Measurements from ENCODE around the gene TRIP11.
"Not testable (repeated sequence)": the region's sequence is repeated elsewhere in the genome, so short reads cannot be mapped to it uniquely, and the experiment has no call there.

The TRIP11 gene

DNA sequence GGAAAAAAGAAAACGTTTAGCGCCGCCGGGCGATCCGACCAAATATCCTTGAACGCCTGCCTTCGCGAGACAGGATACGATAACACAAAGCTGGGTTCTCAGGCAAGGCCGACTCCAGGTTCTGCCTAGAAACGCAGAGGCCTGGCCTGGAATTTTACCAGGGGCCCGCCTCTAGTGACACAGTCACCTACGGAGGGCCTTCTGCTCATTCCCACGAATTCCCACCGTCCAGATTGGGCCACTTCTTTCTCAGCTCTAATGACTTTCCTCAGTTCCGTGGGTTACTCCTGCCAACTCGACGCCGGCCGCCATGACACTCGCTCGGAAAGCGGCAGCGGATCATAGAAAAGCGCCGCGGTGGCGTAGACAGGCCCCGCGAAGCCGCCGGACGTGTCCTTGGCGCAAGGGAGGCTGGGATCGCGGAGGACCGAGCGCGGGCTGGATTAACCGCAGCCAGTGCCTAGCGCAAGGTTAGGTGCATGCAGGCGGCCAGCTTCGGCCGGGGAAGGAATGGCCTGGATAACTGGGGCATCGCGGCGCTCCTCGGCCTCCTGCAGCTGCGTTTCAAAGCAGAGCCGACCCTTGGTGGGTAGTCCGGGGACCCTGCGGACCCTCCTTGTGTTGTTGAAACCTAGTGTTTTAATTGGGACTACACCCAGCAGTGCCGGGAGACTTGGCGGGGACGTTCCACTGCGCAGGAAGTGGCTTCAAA lies at the start of gene TRIP11:
Gene TRIP11, minus strand, starts transcription at position 341 of the 712 bp plus-strand sequence. CDS start 374 bp downstream, outside the sequence.
- DNase-seq (ENCODE audit: low read depth in 2 of 2) = peak; percentile 79 to 86

DNA sequence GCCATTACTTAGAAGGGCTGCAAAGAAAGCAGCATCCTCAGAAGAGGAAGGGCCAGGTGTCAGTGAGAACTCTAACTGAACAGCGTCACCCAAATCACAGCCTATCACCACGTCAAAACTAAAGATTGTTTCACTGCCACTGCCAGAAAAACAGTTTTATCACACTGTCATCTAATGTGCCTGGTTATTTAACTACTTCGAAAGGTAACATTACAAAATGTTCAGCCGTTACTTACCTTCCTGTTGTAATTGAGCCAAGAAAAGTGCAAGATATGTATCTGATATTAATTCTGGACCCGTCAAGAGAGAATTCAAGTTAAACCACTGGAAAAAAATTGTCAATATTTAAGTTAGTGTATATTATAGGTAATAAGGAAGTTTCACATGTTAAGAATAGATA lies 48.6 kb upstream of the TRIP11 start:
- DNase-seq (ENCODE audit: low read depth in 2 of 2) = no peak

DNA sequence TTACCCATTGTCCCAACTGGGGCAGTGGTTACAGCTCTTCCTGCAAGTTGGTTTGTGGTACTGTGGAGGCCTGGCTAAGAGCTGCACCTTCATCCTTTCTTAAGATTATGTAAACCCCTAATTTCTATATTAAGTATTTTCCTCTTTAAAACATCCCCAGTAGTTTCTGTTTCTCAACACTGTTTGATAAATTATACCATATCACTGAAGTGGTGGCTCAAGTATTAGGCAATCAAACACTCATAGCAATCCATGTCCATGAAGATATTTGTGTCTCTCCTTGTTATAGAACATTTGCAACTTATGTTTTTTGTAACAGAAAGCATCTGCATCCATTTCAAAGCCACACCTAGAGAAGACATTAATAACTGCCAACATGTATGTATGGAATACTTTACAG lies 34.7 kb upstream of the TRIP11 start:
- no peak for DNase-seq (ENCODE audit: low read depth in 2 of 2)

DNA sequence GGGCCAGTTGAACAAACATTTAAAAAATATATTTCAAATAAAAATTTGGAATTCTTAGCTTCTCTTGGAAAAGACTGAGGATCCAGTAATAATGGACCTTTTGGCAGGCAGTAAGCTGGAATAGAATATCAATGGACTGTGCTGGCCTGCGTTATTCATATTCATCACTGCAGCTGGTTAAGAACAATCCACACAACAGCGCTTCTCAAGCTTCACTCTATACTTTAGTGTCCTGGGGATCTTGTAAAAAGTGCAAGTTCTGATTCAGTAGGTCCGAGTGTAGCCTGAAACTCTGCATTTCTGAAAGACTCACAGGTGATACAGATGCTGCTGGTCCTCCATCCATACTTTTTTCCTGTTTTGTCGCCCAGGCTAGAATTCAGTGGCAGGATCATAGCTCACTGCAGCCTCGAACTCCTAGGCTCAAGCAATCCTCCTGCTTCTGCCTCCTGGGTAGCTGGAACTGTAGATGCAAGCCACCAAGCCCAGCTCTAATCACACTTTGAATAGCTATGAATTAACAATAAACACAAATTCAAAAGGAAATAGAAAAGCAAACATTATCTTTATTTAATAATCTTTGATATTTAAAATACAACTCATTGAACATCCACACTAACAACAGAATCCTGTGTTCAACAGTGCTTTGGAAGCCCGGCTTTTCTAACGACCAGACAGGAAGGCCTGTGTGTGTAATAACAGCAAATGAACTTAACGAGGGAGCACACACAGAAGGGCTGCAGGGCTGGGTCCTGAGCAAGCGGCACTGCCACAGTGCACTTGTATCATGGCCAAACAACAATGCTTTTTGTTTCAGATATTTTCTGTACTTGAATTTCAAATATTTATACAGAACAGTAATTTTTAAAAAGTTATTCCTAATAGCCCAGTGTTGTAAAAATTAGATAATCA lies 18.4 kb upstream of the TRIP11 start:
- DNase-seq (ENCODE audit: low read depth in 2 of 2) = no peak

DNA sequence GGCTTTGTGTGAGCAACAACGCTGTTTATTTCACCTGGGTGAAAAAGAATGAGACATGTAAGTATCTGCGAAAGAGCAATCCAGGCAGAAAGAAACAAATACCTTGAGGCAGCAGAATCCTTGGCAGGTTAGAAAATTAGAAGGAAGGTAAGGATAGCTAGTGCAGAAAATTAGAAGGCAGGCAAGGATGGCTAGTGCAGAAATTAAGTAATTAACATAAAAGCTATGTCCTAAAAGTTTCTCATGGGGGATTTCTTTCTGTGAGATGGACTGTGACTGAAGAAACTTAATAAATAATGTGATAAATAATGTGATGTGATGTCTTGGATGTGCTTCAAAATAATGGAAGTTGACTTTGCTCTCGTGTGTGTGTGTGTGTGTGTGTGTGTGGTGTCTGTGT lies 9.9 kb upstream of the TRIP11 start:
- DNase-seq (ENCODE audit: low read depth in 2 of 2) = no peak

- DNase-seq (ENCODE audit: low read depth in 2 of 2) = not testable (repeated sequence)
Observed at GRCh38 chr14:92049221-92049620, 9.4 kb upstream of the TRIP11 start.

DNA sequence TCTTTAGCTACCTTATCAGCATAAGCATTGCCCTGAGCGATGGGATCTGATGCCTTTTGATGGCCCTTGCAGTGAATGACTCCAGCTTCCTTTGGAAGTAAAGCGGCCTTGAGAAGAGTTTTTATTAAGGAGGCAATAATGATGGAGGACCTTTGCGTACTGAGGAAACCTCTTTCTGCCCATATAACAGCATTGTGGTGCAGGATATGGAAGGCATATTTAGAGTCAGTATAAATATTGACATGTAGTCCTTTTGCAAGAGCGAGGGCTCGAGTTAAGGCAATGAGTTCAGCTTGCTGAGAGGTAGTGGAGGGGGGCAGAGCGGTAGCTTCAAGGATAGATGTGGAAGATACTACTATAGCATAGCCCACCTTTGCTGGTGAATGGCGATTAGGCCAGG lies 6.0 kb upstream of the TRIP11 start:
- not testable (repeated sequence) for DNase-seq (ENCODE audit: low read depth in 2 of 2)

DNA sequence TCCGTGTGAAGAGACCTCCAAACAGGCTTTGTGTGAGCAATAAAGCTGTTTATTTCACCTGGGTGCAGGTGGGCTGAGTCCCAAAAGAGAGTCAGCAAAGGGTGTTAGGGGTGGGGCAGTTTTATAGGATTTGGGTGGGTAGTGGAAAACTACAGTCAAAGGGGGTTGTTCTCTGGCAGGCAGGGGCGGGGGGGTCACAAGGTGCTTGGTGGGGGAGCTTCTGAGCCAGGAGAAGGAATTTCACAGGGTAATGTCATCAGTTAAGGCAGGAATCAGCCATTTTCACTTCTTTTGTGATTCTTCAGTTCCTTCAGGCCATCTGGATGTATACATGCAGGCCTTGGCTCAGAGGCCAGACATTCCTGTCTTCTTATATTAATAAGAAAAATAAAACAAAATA lies 1.9 kb upstream of the TRIP11 start:
- not testable (repeated sequence) for DNase-seq (ENCODE audit: low read depth in 2 of 2)

- DNase-seq (ENCODE audit: low read depth in 2 of 2) = no peak
Observed at GRCh38 chr14:92041203-92041602, 1.3 kb upstream of the TRIP11 start.

- no peak for DNase-seq (ENCODE audit: low read depth in 2 of 2)
Observed at GRCh38 chr14:92040431-92041051, 682 bp upstream of the TRIP11 start.

DNA sequence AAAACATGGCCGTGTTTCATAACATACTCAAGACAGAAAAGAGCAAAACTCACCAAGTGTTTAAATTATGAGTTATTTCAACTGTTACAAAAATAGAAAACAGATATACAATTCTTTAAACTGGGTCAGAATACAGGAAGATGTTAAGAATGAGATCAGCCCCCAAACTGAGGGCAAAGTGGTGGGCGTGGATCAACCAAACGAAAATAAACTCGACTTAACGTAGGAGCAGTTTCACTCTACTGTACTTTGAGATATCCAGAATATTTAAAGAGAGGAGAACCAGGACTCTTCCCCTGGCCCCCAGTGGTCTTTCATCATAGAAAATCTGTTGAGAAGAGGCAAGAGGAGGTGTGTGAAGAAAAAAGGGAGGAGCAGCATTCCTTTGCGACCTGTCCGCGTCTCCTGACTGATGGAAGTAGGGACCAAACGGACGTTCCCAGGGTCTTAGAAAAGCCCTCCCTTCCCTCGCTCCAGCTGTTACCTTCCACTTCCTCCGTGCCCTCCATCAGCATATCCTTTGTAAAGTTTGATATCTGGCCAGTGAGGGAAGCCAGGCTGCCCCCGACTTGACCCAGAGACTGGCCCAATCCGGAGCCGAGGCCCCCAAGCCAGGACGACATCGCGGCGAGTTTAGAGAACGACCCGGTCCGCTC lies 668 bp downstream of the TRIP11 start:
- no peak for DNase-seq (ENCODE audit: low read depth in 2 of 2)

- no peak for DNase-seq (ENCODE audit: low read depth in 2 of 2)
Observed at GRCh38 chr14:92037989-92038388, 1.9 kb downstream of the TRIP11 start.

DNA sequence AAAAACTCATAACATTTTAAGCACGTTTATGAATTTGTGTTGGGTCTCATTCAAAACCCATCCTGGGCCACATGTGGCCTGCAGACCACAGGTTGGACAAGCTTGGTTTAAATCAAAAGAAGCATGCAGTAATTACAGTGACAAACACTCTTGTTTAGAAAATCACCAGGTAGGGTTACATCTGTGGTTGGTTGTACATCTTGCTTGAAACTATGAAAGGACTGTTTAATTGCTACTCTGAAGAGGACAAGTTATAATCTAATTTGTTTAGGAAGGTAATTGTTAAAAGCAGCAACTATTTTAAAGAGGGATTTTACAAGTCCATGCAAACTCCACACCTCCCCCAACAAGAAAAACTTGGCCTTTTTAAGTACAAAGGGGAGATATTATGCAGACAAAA lies 4.0 kb downstream of the TRIP11 start:
- no peak for DNase-seq (ENCODE audit: low read depth in 2 of 2)

- no peak for DNase-seq (ENCODE audit: low read depth in 2 of 2)
Observed at GRCh38 chr14:92033906-92034687, 5.8 kb downstream of the TRIP11 start.

- DNase-seq (ENCODE audit: low read depth in 2 of 2) = no peak
Observed at GRCh38 chr14:92033433-92033832, 6.4 kb downstream of the TRIP11 start.

DNA sequence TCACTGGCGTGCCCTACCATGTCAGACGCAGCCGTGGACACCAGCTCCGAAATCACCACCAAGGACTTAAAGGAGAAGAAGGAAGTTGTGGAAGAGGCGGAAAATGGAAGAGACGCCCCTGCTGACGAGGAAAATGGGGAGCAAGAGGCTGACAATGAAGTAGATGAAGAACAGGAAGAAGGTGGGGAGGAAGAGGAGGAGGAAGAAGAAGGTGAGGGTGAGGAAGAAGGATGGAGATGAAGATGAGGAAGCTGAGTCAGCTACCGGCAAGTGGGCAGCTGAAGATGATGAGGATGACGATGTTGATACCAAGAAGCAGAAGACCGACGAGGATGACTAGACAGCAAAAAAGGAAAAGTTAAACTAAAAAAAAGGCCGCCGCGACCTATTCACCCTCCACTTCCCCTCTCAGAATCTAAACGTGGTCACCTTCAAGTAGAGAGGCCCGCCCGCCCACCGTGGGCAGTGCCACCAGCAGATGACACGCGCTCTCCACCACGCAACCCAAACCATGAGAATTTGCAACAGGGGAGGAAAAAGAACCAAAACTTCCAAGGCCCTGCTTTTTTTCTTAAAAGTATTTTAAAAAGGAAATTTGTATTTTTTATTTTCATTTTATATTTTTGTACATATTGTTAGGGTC lies 13.2 kb downstream of the TRIP11 start:
- no peak for DNase-seq (ENCODE audit: low read depth in 2 of 2)

GRCh38 chr14:92022036-92022435 lies 17.8 kb downstream of the TRIP11 start:
- no peak for DNase-seq (ENCODE audit: low read depth in 2 of 2)

GRCh38 chr14:92021523-92021922 lies 18.3 kb downstream of the TRIP11 start:
- no peak for DNase-seq (ENCODE audit: low read depth in 2 of 2)

- no peak for DNase-seq (ENCODE audit: low read depth in 2 of 2)
Observed at GRCh38 chr14:92014040-92014439, 25.8 kb downstream of the TRIP11 start.

GRCh38 chr14:92012121-92012748 lies 27.6 kb downstream of the TRIP11 start:
- no peak for DNase-seq (ENCODE audit: low read depth in 2 of 2)

Measured in stimulated activated CD4-positive, alpha-beta T cell treated with anti-CD3 and anti-CD28 coated beads, Interleukin-1b, Interleukin-23, amount 100 ng/mL, for 1 hour (primary cell).